Mucosa of gallbladder (tissue), 1 donor: ENCODE measurements around the gene MAP3K3. TPM values are rescaled to one million over a fixed set of nuclear protein-coding genes. Genes with fewer than 3 reads are reported as not detected.
A peak's percentile ranks its signal among the peaks of the same experiment; 100 is the strongest.

Source experiments
- DNase-seq: peaks from one replicate; pipeline ENCODE4 v3.0.0-alpha.2; 2020; ENCODE audit warnings: low spot score
- total RNA-seq: library from RNA; stranded (reverse); gene quantifications from one replicate; pipeline ENCODE4 v1.2.1, GENCODE V29; 2021
- donor health status: DM: no; HTN: no; CAD: no.

MAP3K3 gene
- total RNA-seq, 1 donor from 2014 or later = 39.5 TPM

GRCh38 chr17:63652106-63652505 lies 29.9 kb downstream of the MAP3K3 start:
- no peak for DNase-seq

DNA sequence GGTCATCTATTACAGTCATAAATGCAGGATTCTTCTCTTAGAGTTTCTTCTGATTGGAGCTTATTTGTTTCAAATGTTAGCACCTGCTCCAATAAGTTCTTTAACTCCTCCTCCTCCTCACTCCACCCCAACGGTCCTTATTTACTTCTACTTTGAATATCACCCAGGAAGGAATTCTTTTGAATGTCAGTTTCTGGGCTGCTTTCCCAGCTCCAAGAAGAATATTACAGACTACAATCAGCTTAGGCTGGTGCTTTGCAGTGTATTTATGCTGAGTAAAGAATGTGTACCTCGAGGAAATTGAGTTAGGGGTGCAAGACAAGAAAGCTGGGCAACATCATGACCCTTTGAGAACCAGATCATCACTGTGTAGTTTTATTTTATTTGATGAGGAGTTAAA lies 30.8 kb downstream of the MAP3K3 start:
- DNase-seq = no peak

- no peak for DNase-seq
Measured at GRCh38 chr17:63657786-63658185, 35.6 kb downstream of the MAP3K3 start.

DNA sequence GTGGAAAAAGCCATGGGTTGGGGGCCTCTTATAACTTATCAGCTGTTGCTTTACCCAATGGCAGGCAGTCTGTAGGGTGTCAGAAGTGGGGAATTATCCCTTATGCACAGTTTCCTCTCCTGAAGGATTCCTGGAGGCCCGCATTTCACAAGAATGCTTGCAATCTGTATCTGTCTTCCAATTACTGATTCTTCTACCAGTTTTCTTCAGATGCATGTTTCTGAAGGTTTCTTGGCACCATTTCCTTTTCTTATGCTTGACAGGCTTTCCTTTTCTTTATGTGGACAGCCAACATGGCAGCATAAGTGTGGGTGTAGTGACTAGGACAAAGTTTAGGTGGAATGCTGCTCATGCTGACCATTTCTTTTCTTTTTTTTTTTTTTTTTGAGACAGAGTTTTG lies 36.1 kb downstream of the MAP3K3 start:
- DNase-seq = no peak

GRCh38 chr17:63659850-63660249 lies 37.6 kb downstream of the MAP3K3 start:
- DNase-seq = no peak

DNA sequence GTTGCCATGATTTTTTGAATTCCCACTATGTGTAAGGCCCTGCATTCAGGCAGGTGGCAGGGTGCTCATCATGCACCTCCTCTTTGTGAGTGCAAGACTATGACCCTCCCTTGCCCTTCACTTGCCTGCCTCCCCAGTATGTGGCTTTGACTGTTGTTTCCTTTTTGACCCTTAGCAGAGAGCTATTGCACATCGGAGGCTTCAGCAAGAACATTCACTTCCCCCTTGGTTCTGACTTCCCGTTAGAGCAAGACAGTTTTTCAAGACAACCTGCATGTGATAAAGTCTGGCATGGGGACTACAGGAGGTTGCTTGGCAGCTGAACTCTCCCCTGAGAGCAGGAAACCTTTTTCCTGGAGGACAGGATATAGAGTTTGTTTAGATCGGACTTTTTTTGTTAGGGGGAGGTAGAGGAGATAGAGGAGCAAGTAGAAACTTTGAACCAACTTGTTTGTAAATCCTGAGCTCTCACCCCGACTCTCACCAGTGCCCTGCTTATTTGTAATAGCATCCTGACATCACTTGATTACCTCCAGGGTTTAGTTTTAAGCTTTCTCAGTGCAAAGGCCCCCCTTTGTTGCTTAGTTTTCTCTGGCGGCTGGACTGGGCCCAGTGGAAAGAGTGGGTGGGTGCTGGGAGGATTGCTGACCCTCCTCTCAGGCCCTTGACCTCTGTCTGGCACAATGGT lies 43.5 kb downstream of the MAP3K3 start:
- DNase-seq = no peak

- no peak for DNase-seq
Measured at GRCh38 chr17:63672856-63673255, 50.6 kb downstream of the MAP3K3 start.

- no peak for DNase-seq
Measured at GRCh38 chr17:63675231-63675606, 53.0 kb downstream of the MAP3K3 start.

- peak; percentile 91 for DNase-seq
Measured at GRCh38 chr17:63675607-63676546, 53.7 kb downstream of the MAP3K3 start.

GRCh38 chr17:63676584-63676983 lies 54.4 kb downstream of the MAP3K3 start:
- DNase-seq = no peak

- no peak for DNase-seq
Measured at GRCh38 chr17:63679214-63679613, 57.0 kb downstream of the MAP3K3 start.

DNA sequence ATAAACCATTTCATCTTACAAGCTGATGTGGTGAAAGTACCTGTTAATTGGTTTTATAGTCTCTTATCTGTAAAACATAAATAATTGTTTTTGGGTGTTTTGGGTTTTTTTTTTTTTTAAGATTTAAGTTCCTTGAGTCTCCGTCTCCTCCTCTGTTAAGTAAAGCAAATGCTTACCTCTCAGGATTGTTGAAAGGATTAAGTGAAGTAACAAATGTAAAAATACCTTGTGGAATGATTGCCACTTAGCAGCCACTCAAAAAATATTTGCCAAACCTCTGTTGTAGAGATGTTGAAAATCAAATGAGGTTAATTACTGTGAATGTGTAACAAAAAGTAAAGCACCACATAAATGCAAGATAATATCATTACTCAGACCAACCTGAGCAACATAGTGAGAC lies 58.5 kb downstream of the MAP3K3 start:
- DNase-seq = no peak

- DNase-seq = no peak
Measured at GRCh38 chr17:63681530-63681929, 59.3 kb downstream of the MAP3K3 start.

DNA sequence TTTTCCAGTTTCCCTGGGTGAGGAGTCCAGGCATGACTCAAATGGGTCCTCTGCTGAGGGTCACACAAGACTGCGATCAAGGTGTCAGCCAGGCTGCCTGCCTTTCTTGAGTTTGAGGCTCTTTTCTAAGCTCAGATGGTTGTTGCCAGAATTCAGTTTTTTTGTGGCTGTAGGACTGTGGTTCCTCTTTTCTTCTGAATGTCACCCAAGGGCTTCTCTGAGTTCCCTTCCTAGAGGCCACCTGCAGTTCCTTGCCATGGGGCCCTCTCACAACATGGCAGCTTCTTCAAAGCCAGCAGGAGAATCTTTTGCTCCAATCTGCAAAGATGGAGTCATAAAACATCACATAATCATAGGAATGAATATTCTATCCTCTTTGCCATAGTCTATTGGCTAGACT lies 60.2 kb downstream of the MAP3K3 start:
- no peak for DNase-seq

GRCh38 chr17:63682981-63683380 lies 60.8 kb downstream of the MAP3K3 start:
- DNase-seq = no peak

DNA sequence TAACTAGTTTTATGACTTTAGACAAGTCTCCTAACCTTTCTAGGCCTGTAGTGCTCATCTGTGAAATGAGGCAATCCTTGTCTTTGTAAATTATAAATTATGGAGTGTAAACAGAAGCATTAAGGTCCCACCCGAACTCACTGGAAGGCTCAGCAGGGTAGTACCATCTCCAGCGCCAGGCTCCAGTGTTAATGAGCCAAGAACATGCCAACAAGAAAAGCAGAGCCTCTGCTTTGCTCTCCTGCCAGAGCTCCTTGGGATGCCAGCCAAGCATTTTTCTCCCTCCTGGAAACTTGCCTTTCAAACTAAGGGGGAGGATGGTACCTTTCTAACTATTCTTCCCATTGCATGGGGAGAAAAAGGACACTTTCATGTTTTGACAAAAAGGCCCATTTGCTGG lies 62.8 kb downstream of the MAP3K3 start:
- no peak for DNase-seq

- no peak for DNase-seq
Measured at GRCh38 chr17:63685578-63685977, 63.4 kb downstream of the MAP3K3 start.

- no peak for DNase-seq
Measured at GRCh38 chr17:63686138-63686685, 64.0 kb downstream of the MAP3K3 start.

DNA sequence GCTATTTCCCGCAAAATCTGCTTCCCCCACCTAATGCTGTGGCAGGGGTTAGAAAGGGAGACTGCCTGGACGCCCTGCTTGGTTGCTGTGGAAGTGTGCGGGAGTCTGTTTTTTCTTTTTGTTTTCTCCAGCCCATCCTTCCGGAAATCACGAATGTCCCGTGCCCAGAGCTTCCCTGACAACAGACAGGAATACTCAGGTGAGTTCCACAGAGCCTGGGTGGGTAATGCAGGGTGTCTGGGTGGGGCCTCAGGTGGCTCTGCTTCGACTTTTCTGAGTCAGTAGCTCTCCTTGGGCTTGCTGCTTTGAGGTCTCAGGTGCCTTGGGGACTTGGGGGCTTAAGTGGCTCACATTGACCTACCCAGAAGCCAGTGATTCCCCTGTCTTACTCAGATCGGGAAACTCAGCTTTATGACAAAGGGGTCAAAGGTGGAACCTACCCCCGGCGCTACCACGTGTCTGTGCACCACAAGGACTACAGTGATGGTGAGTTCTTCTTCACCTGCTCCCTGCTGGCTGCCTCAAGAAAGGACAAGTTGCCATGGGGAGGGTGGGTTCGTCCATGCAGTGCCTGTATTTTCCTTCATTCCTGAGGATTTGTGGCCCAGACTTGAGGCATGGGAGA lies 66.3 kb downstream of the MAP3K3 start:
- DNase-seq = no peak

DNA sequence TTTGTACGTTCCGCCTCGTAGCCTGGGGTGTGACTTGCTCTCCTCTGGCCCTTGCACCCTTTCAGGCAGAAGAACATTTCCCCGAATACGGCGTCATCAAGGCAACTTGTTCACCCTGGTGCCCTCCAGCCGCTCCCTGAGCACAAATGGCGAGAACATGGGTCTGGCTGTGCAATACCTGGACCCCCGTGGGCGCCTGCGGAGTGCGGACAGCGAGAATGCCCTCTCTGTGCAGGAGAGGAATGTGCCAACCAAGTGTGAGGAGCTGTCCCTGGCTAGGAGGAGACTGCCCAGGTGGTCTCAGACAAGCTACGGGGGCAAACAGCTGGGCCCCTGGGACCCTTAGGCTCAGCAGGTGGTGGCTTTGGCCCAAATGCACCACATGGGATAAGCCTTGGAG lies 67.3 kb downstream of the MAP3K3 start:
- no peak for DNase-seq

- DNase-seq = no peak
Measured at GRCh38 chr17:63692195-63692816, 70.1 kb downstream of the MAP3K3 start.
